GF-D8 (cell line): ENCODE measurements around the gene SLC4A11.

ENCODE experiments used
- DNase-seq: peaks from one replicate; lab custom pipeline; 2025; lab: John Stamatoyannopoulos, UW

The SLC4A11 gene

GRCh38 chr20:3239026-3239866, at the start of gene SLC4A11:
SLC4A11 (minus strand) TSS chr20:3239190; CDS start chr20:3239137, 53 bp downstream.
- DNase-seq: no peak

DNA sequence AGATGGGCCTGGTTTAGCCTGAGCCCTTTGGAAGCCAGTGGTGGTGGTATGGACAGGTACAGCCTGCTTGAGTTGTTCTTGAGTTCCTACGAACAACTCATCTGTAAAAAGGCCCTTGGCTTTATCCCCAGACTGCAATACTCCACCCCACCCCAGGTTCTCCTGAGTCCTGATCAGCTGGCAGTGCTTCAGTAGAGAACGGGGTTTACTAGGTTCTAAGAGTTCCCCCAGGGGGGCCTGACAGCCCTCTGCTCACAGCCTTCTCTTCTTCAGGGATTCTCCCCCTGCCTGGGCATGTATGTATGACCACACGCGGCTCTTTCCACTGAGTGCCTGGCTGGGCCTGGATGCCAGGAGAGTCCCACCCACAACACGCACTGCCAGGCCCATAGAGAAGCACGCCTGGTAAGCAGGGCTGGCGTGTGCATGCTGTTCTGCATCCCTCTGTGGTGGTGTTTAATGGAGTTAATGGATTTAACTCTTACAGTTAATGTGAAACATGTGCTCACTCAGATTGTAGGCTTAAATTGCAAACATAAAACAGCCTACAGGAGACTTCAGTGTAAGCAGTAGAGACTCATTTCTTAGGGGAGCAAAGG, 44.3 kb upstream of the SLC4A11 start:
- no peak for DNase-seq

DNA sequence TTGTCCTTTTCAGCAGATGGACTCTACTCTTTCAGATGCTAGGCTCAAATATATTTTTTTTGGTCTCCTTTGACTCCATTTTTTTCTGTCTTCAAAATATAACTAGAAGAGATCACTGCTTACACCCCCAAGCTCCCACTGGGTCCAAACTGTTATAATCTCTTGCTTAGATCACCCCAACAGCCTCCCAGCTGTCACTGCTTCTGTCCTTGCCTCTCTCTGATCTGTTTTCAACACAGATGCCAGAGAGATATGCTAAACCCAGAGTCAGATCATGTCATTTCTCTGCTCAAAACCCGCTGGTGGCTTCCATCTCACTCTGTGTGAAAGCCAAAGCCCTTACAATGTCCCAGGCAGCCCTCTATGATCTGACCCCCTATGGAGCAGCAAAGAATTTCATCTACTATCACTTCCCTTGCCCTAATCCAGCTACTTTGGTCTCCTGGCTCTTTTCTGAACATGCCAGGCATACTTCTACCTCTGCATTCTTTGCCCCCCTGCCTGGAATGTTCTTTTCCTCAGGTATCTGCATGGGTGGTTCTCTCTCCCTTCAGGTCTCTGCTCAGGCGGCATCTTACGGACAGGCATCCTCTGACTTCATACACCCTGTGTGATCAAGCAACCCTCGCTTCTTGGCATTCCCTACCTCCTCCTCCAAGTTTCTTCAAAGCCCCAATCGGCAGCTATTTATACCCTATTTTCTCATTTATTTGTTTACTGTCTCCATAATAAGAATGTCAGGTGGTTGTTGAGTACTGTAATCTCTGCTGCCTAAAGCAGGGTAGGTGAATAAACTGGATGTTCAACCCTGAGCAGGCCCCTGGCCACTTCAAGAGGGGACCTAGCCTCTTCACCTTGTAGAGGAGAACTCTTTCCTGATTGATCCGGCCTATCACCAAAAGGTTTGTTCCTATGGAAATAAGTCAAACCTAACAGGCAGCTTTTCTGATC, 43.6 kb upstream of the SLC4A11 start:
- DNase-seq: no peak

DNA sequence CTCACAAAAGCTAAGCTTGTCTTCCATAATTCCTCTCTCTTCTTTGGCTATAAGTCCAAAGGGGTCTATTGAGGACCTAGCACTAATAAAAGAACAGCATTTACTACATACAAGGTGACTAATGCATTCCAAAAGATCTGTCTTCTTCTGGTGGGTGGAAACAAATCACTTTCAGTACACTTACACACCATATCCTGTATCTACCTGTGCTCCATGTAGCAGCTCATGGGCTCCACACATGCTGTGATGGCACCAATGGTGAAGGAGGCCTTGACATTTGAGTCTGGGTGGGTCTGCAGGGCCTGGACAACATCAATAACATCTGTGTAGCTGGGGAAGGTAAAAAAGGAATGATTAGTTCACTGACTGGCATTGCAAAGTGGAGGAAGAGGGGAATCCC, 42.4 kb upstream of the SLC4A11 start:
- no peak for DNase-seq

- no peak for DNase-seq
These were observed 40.8 kb upstream of the SLC4A11 start for GRCh38 chr20:3279761-3280160.

GRCh38 chr20:3277686-3278465, 38.9 kb upstream of the SLC4A11 start:
- DNase-seq: no peak

DNA sequence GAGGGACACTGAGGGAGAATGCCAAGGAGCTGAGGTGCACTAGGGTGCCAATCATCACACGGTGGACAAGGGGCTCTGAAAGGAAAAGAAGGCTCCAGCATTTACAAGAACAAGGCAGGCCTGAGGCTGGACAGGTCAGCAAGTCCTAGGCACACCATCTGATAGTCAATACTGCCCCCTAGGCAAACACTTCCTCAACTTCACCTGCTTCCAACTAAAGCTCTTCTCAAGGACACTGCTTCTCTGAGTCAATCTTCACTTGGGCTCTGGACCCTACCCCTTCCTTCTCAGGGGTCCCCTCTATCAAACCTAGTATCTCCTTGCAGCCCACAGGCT, 37.7 kb upstream of the SLC4A11 start:
- DNase-seq: no peak

DNA sequence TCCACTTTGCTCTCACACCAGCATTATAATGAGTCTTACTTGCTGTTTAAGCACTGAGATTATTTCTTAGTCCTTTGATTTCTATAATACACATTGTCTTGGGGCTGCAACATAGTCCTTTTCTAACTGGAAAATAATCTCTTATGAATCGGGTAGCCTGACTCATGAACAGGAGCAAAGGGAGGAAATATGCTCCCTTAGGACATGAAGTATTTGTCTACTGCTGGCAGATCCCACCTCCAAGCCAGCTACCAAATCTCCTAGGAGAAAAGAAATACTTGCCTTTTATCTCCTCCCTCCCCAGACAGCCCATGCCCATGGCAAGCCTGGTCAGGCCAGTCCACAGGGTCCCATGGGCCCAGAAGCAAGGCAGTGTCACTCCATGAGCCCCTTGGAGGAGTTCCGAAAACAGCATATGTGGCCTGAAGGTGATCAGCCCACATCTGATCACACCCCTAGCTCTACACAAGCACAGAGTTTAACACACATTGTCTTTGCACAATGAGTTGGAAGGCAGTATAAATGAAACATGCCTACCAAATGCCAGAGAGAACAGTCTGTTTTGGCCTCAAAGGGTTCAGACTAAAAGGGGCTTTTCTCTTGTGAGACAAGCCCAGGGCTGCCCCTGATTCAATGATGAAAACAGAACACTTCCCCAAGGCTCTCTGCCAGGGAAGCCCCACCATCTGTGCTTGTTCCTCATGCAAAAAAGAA, 37.1 kb upstream of the SLC4A11 start:
- DNase-seq: no peak

DNA sequence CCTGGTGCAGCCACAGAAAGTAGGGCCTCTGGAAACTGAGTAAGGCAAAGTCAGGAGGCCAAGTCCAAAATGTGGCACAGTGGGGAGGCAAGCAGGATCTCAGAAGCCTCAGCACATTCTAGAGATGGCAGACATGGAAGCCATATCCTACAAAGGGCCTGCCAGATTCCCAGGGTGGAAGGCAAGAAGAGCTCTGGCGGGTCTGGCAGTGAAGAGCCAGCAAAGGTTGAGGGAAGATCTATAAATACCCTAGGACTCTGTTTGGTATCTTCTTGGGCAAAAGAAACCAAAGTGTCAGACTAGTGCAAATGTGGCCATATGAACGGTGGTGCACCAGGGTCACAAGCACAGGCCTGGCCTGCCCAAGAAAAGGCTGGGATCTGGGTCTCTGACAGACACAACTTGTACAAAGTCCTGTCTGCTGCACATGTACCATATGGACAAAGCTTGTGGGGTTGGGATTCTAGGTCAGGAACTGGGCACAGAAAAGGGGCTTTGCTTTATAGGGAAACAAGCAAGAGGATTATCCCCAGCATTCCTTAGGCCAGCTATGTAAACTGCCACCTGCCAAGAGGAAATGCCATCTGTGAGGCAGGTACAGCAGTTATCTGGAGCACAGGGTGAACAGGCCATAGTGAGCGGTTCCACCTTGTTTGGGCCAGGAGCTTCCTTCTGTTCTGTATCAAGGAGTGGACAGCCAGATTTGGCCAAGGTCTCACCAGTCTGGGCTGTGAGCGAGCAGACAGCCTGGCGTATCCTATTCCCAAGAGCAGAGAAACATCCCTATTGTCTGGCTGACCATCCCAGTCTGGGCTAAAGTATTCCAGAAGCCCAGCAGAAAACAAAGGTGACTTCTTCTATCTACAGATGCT, 36.3 kb upstream of the SLC4A11 start:
- DNase-seq: no peak

- DNase-seq: no peak
These were observed 34.4 kb upstream of the SLC4A11 start for GRCh38 chr20:3273371-3273770.

- DNase-seq: no peak
These were observed 31.1 kb upstream of the SLC4A11 start for GRCh38 chr20:3270051-3270450.

DNA sequence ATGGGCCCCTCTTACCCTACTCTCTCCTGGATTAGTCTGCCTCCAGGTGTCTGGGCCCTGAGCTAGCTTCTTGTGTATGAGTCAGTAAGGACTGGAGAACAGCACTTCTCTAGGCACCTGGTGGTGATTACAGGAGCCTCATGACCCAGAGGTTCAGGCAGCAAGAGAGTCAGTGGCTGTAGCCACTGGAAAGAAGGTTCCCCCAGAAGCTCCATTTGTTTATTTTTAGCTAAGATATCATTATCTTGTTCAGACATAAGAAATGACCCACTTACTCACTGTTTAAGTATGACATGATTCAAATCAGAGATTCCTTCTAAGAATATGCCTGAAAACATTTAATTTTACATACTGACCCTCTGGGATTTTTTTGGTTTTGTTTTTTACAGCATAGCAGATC, 23.6 kb upstream of the SLC4A11 start:
- no peak for DNase-seq

GRCh38 chr20:3258429-3258828, 19.4 kb upstream of the SLC4A11 start:
- DNase-seq: no peak

- no peak for DNase-seq
These were observed 16.7 kb upstream of the SLC4A11 start for GRCh38 chr20:3255728-3256127.

- DNase-seq: no peak
These were observed 12.8 kb upstream of the SLC4A11 start for GRCh38 chr20:3251806-3252205.

DNA sequence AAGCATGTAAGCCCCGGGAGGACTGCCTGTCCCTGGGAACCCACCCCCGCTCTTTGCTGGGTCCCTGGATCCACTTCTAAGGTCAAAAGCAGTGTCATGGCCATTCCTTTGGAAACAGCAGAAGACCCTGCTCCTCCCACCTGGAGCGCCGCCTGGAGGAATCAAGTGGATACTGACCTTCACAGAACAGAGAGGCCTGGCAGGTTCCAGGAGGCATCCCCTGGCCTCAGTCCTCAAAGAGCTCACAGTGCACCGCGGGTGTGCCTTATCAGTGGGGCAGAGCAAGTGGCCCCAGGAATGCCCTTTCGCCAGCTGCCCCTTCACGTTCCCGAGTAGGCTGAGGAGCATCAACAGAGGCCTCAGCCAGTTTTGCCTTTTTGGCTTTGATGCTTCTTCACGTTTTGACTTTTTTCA, 11.1 kb upstream of the SLC4A11 start:
- DNase-seq: no peak

- DNase-seq: no peak
These were observed 10.0 kb upstream of the SLC4A11 start for GRCh38 chr20:3248993-3249347.

DNA sequence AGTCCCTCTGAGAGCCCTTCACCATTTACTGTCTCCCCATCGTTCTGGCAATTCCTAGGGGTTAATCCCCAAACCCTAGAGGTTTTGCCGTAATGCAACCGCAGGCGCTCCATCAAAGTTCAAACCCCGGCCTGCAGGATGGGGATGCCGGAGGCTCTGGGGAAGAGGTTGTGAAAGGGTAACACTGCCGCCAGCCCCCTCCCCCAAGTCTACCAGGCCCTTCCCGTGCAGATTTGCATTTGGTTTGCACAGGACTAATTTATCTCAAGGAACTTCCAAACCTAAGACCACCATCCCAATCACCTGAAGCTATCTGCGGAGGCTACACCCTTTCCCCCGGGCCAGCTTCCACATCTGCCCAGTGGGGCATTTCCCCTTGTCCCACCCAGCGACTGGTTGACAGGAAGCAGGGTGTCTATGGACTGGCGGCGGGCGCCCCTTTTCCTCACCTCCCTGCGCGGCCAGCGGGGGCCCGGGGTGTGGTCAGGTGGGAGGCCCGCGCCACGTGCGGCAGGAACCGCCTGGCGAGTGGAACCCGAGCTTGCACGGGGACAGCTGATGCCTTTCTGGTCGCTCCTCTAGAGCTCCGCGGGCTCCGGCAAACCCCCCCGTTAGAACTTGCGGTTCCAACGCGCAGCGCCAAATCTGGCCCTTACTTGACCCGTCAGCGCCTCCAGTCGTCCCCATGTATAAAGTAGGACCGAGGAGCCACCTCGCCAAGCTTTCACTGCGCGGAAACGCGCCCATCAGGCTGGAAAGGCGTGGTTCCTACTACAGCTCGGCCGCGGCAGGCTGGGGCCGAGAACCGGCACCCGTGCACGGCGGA, 9.4 kb upstream of the SLC4A11 start:
- DNase-seq: no peak

DNA sequence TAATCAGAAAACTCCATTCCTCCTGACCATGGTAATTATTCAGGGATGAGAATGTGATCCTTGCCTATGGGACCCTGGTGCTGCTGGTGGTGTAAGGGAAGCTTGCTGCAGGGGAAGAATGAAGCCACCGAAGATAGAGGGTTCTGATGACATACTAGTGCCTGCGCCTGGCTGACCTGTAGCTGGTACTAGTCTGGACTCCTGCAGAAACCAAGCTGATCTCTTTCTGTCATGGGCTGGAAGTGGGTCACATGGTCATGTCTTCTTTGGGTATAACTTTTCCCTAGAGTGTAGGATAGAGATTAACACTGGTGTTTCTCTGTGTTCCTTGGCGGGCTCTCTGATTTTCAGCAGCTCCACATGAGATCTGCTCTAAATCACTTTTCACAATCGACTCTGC, 8.6 kb upstream of the SLC4A11 start:
- DNase-seq: no peak
